VCaP (cell line): ENCODE results near the gene ITGA6.

ENCODE experiments used
- H3K27ac ChIP-seq: fragments of 450-650 bp; 2 replicates; pipeline ENCODE4 v1.5.1; 2017
- CTCF ChIP-seq: fragments of 450-650 bp; conservative IDR thresholded peaks from 2 replicates; pipeline ENCODE4 v1.5.1; 2017; ENCODE audit warnings: mild to moderate bottlenecking, moderate library complexity

Gene ITGA6

GRCh38 chr2:172416447-172417058 lies 10.8 kb upstream of the ITGA6 start:
- no peak for TF ChIP-seq CTCF

GRCh38 chr2:172420216-172420615 lies 7.2 kb upstream of the ITGA6 start:
- no peak overlapping the region for H3K27ac ChIP-seq
- no peak for TF ChIP-seq CTCF

More at GRCh38 chr2:172416447-172417058, 10.8 kb upstream of the ITGA6 start:
- no peak overlapping the region for H3K27ac ChIP-seq

- no peak for TF ChIP-seq CTCF
These were observed 4.2 kb upstream of the ITGA6 start for GRCh38 chr2:172423160-172423559.

GRCh38 chr2:172425336-172425735 lies 2.0 kb upstream of the ITGA6 start:
- no peak overlapping the region for H3K27ac ChIP-seq
- no peak for TF ChIP-seq CTCF

More at GRCh38 chr2:172423160-172423559, 4.2 kb upstream of the ITGA6 start:
- H3K27ac ChIP-seq, result no peak overlapping the region

GRCh38 chr2:172426635-172427255 lies 641 bp upstream of the ITGA6 start:
- no peak for TF ChIP-seq CTCF
- peak overlapping the region; percentile 91 for H3K27ac ChIP-seq

GRCh38 chr2:172427990-172428831 lies 825 bp downstream of the ITGA6 start:
- peak; percentile 41 for TF ChIP-seq CTCF
- peak overlapping the region; percentile 91 for H3K27ac ChIP-seq

GRCh38 chr2:172428832-172429210 lies 1.4 kb downstream of the ITGA6 start:
- peak overlapping the region; percentile 91 for H3K27ac ChIP-seq
- no peak for TF ChIP-seq CTCF
